H1 (cell line): Measurements from ENCODE around the gene ASB11. TPM values are rescaled to one million over a fixed set of nuclear protein-coding genes. Genes with fewer than 3 reads are reported as not detected.

Source experiments
- CTCF ChIA-PET: fragments of 300-600 bp; sonication (Branson Sonifier 250); formaldehyde crosslinking; loops from one replicate; lab custom pipeline; 2021; ENCODE audit not compliant: partially characterized antibody; lab: Charles Lee
- POLR2A ChIA-PET: fragments of 300-600 bp; sonication (Branson Sonifier 250); formaldehyde crosslinking; loops from one replicate; lab custom pipeline; 2021; ENCODE audit warnings: inconsistent platforms; ENCODE audit not compliant: partially characterized antibody; lab: Charles Lee
- DNase-seq, 2 experiments: peaks; one replicate each; pipeline versions ENCODE4 v3.0.0 to v3.0.0-alpha.2; 2010 to 2022; ENCODE audit warnings: low spot score in 2 of 2, low read depth in 1 of 2, mixed read lengths in 1 of 2
- FAIRE-seq: peaks from 2 replicates; lab custom pipeline; 2011; peaks lifted over from hg19 to GRCh38; lab: Jason Lieb, UNC
- H2AFZ ChIP-seq: 2 replicates; pipeline ENCODE4 v1.8.1; 2012; ENCODE audit warnings: low read length, inconsistent platforms
- H2AK5ac ChIP-seq: 2 replicates; pipeline ENCODE4 v1.6.1; 2013; ENCODE audit warnings: low read depth, low read length
- H2BK120ac ChIP-seq: replicated peaks from 2 replicates; pipeline ENCODE3; 2013; ENCODE audit warnings: low read depth, low read length, inconsistent platforms
- H2BK12ac ChIP-seq: 2 replicates; pipeline ENCODE4 v1.6.1; 2013; ENCODE audit warnings: low read depth, low read length
- H2BK15ac ChIP-seq: 2 replicates; pipeline ENCODE4 v1.6.1; 2013; ENCODE audit warnings: low read length
- H2BK20ac ChIP-seq: 2 replicates; pipeline ENCODE4 v1.6.1; 2013; ENCODE audit warnings: low read length
- H2BK5ac ChIP-seq: 2 replicates; pipeline ENCODE4 v1.6.1; 2013; ENCODE audit warnings: low read depth, low read length
- H3K14ac ChIP-seq: 2 replicates; pipeline ENCODE4 v1.6.1; 2013; ENCODE audit warnings: inconsistent platforms; ENCODE audit not compliant: insufficient read length
- H3K18ac ChIP-seq: 2 replicates; pipeline ENCODE4 v1.6.1; 2013; ENCODE audit warnings: low read length; ENCODE audit errors: extremely low read depth
- H3K23ac ChIP-seq: 2 replicates; pipeline ENCODE4 v1.6.1; 2013; ENCODE audit warnings: inconsistent platforms; ENCODE audit not compliant: insufficient read length
- H3K23me2 ChIP-seq: 2 replicates; pipeline ENCODE4 v1.6.1; 2013; ENCODE audit warnings: low read depth, low read length
- H3K27ac ChIP-seq: 2 replicates; pipeline ENCODE4 v1.6.1; 2011; ENCODE audit warnings: low read depth, low read length, inconsistent platforms
- H3K27me3 ChIP-seq, 4 experiments: replicated peaks in 1 of 4; 1 replicate in 1 of 4; 2 replicates in 3 of 4; pipeline versions ENCODE4 v1.6.1 to v1.8.1; 2011 to 2013; ENCODE audit warnings: low read length in 3 of 4, mild to moderate bottlenecking in 3 of 4, inconsistent platforms in 2 of 4, mixed read lengths in 2 of 4, moderate library complexity in 1 of 4; ENCODE audit not compliant: control insufficient read depth in 3 of 4, insufficient read depth in 3 of 4; ENCODE audit errors: extremely low read depth in 1 of 4
- H3K36me3 ChIP-seq, 4 experiments: 2 replicates each; pipeline versions ENCODE4 v1.6.1 to v1.8.1; 2011 to 2013; ENCODE audit warnings: mild to moderate bottlenecking in 4 of 4, low read length in 3 of 4, moderate library complexity in 2 of 4, control low read depth in 1 of 4, inconsistent platforms in 1 of 4; ENCODE audit not compliant: insufficient read depth in 4 of 4, control insufficient read depth in 2 of 4
- H3K4ac ChIP-seq: replicated peaks from 2 replicates; pipeline ENCODE3; 2013; ENCODE audit warnings: low read length, low read depth, mixed read lengths, inconsistent platforms; ENCODE audit not compliant: insufficient read length
- H3K4me1 ChIP-seq, 4 experiments: replicated peaks in 1 of 4; 1 replicate in 1 of 4; 2 replicates in 3 of 4; pipeline versions ENCODE4 v1.6.1 to v1.8.1; 2011 to 2013; ENCODE audit warnings: low read length in 3 of 4, inconsistent platforms in 2 of 4, mixed read lengths in 1 of 4; ENCODE audit not compliant: insufficient read depth in 4 of 4, control insufficient read depth in 3 of 4
- H3K4me2 ChIP-seq, 2 experiments: 2 replicates each; pipeline versions ENCODE4 v1.6.1 to v1.8.1; 2011 to 2013; ENCODE audit warnings: low read depth in 2 of 2, low read length in 2 of 2, control low read depth in 1 of 2, inconsistent platforms in 1 of 2, mild to moderate bottlenecking in 1 of 2; ENCODE audit not compliant: insufficient read depth in 1 of 2
- H3K4me3 ChIP-seq, 4 experiments: fragments of 200-600, 300-600 bp in 1 of 4; sonication (generic), shearing (Covaris generic), sonication (Bioruptor Twin) in 1 of 4; 2 replicates each; pipeline versions ENCODE4 v1.5.1 to v1.8.1; 2011 to 2016; ENCODE audit warnings: low read length in 4 of 4, low read depth in 3 of 4, control low read depth in 2 of 4, inconsistent platforms in 2 of 4, mild to moderate bottlenecking in 2 of 4, mixed read lengths in 1 of 4, moderate library complexity in 1 of 4; ENCODE audit not compliant: insufficient read depth in 2 of 4; ENCODE audit errors: extremely low read depth in 1 of 4
- H3K56ac ChIP-seq: replicated peaks from 2 replicates; pipeline ENCODE3; 2013; ENCODE audit warnings: low read depth, mild to moderate bottlenecking, mixed read lengths, low read length, inconsistent platforms; ENCODE audit not compliant: insufficient read length
- H3K79me1 ChIP-seq: 2 replicates; pipeline ENCODE4 v1.6.1; 2013; ENCODE audit warnings: low read depth, low read length, control low read depth
- H3K79me2 ChIP-seq, 2 experiments: 2 replicates each; pipeline versions ENCODE4 v1.6.1 to v1.8.1; 2012 to 2013; ENCODE audit warnings: low read length in 2 of 2, mild to moderate bottlenecking in 2 of 2, inconsistent platforms in 1 of 2; ENCODE audit not compliant: insufficient read depth in 2 of 2, control insufficient read depth in 1 of 2
- H3K9ac ChIP-seq, 4 experiments: replicated peaks in 1 of 4; 1 replicate in 1 of 4; 2 replicates in 3 of 4; pipeline versions ENCODE4 v1.6.1 to v1.8.1; 2011 to 2013; ENCODE audit warnings: low read depth in 3 of 4, low read length in 3 of 4, control low read depth in 2 of 4, mild to moderate bottlenecking in 2 of 4, moderate library complexity in 2 of 4, inconsistent platforms in 1 of 4; ENCODE audit errors: extremely low read depth in 1 of 4
- H3K9me3 ChIP-seq, 2 experiments: 2 replicates each; pipeline versions ENCODE4 v1.6.1 to v1.8.1; 2012 to 2013; ENCODE audit warnings: mild to moderate bottlenecking in 2 of 2, moderate library complexity in 2 of 2, control low read depth in 1 of 2, inconsistent platforms in 1 of 2, low read depth in 1 of 2, low read length in 1 of 2, mixed read lengths in 1 of 2; ENCODE audit not compliant: insufficient read depth in 2 of 2
- H4K20me1 ChIP-seq, 2 experiments: replicated peaks in 1 of 2; 2 replicates each; pipeline versions ENCODE3 to v1.8.1; 2011 to 2013; ENCODE audit warnings: inconsistent platforms in 2 of 2, low read length in 2 of 2, mild to moderate bottlenecking in 1 of 2; ENCODE audit not compliant: insufficient read depth in 2 of 2, control insufficient read depth in 1 of 2
- H4K5ac ChIP-seq: 2 replicates; pipeline ENCODE4 v1.6.1; 2013; ENCODE audit warnings: low read length, low read depth, mixed read lengths, inconsistent platforms; ENCODE audit not compliant: insufficient read length
- H4K8ac ChIP-seq: 2 replicates; pipeline ENCODE4 v1.8.0; 2013; ENCODE audit warnings: mild to moderate bottlenecking, moderate library complexity, low read length, inconsistent platforms; ENCODE audit not compliant: insufficient read depth; ENCODE audit errors: extremely low read depth
- H4K91ac ChIP-seq: replicated peaks from 2 replicates; pipeline ENCODE3; 2013; ENCODE audit warnings: low read length, mixed read lengths, inconsistent platforms; ENCODE audit not compliant: insufficient read length
- EGR1 ChIP-seq: IDR thresholded peaks from 2 replicates; pipeline ENCODE4 v1.6.1; 2011; ENCODE audit warnings: low read depth, low read length, borderline replicate concordance
- FOSL1 ChIP-seq: IDR thresholded peaks from 2 replicates; pipeline ENCODE4 v1.6.1; 2011; ENCODE audit warnings: mild to moderate bottlenecking, low read depth, low read length, moderate library complexity; ENCODE audit not compliant: insufficient read depth
- SAP30 ChIP-seq: fragments of 300-600 bp; sonication (generic); IDR thresholded peaks from 2 replicates; pipeline ENCODE4 v1.7.1; 2012; ENCODE audit warnings: low read length, moderate library complexity, mild to moderate bottlenecking, inconsistent platforms; ENCODE audit not compliant: insufficient read depth, insufficient replicate concordance
- WGBS, 2 experiments: shearing (Covaris generic) in 1 of 2; methylation state at CpG; one replicate each; pipeline versions ENCODE4 v1.1.6 to v1.1.7; 2013 to 2015; ENCODE audit warnings: low lambda C conversion rate in 2 of 2, mixed read lengths in 2 of 2, inconsistent platforms in 1 of 2, low coverage in 1 of 2, missing lambda C conversion rate in 1 of 2; ENCODE audit not compliant: insufficient replicate concordance in 2 of 2, insufficient coverage in 1 of 2, insufficient read length in 1 of 2; ENCODE audit errors: extremely low coverage in 1 of 2, missing lambda C conversion rate in 1 of 2; 5-methylcytosine and 5-hydroxymethylcytosine counted together
- polyA plus RNA-seq, 7 experiments: library from polyadenylated mRNA; depleted of rRNA in 3 of 7; stranded (reverse) in 5 of 7; unstranded in 2 of 7; fragments of >200 nt in 5 of 7; fragments of 200-250 nt in 2 of 7; gene quantifications; 1 replicate in 5 of 7; 2 replicates in 1 of 7; 4 replicates in 1 of 7; pipeline versions ENCODE4 v1.2.1 to v1.2.3, GENCODE V29; 2011 to 2013; ENCODE audit warnings: missing spikeins in 2 of 7, mixed read lengths in 2 of 7
- total RNA-seq: library from RNA; stranded (reverse); fragmentation: NEBNext Ultra II Directional; extraction: Animal tissue kit (Norgen Biotek cat#: 25700); gene quantifications from 2 replicates; pipeline ENCODE4 v1.2.1, GENCODE V29; 2021

ASB11 gene
- total and polyA plus RNA-seq, 2 of the 8 experiments (the other 6 are each of a cell fraction or from before 2014, with no cell fraction given) = not detected

DNA sequence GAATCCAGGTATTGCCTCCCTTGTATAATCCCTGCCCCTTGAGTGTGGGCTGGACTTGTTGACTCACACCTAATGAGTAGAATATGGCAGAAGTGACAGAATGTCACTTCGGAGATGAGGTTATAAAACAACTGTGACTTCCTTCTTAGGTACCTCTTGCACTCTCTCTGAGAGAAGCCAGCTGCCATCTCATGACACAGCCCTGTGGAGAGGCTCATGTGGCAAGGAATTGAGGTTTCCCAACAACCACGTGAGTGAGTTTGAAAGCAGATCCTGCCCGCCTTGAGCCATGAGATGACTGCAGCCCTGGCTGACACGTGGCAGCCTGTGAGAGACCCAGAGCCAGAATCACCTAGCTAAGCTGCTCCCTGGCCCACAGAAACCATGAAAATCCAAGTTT lies 13.5 kb downstream of the ASB11 start:
- Histone ChIP-seq H2AK5ac (no peak overlapping the region), H3K4me3 (no peak overlapping the region), H4K20me1 (no peaks in the 10 kb centered on the region), H4K5ac (no peak overlapping the region), H3K36me3 (no peaks in the 10 kb centered on the region), H3K27ac (no peak overlapping the region), H3K23ac (no peak overlapping the region), H2BK20ac (no peak overlapping the region), H3K18ac (no peak overlapping the region), H4K8ac (no peak overlapping the region), H3K79me1 (no peaks in the 10 kb centered on the region), H2AFZ (no peak overlapping the region), H3K27me3 (no peaks in the 10 kb centered on the region), H3K4ac (no peak overlapping the region), H3K4me1 (no peaks in the 10 kb centered on the region), H2BK5ac (no peak overlapping the region), H3K79me2 (no peaks in the 10 kb centered on the region), H4K91ac (no peak overlapping the region), H3K9ac (no peak overlapping the region), H2BK120ac (no peak overlapping the region), H3K14ac (no peak overlapping the region), H3K9me3 (no peaks in the 10 kb centered on the region), H3K4me2 (no peak overlapping the region), H3K23me2 (no peaks in the 10 kb centered on the region), H2BK12ac (no peak overlapping the region), H2BK15ac (no peak overlapping the region), H3K56ac (no peak overlapping the region)
- POLR2A ChIA-PET = no interaction called here
- DNase-seq (no peak), FAIRE-seq (no peak)
- 85% methylated on average over 4 of the region's 4 CpGs; no CpG with 5 or more reads in 1 of the 2 experiments for WGBS, 2 experiments
- TF ChIP-seq FOSL1 (no peak), EGR1 (no peak), SAP30 (no peak)
- CTCF ChIA-PET = interaction anchor here (1.3 to 1.9 kb wide), 4 partner anchors 9 to 166 kb away, joined by 3 to 7 read pairs (median 4); no protein-coding TSS in a partner anchor
